ENCODE results near the gene TREML1.

Gene TREML1

DNA sequence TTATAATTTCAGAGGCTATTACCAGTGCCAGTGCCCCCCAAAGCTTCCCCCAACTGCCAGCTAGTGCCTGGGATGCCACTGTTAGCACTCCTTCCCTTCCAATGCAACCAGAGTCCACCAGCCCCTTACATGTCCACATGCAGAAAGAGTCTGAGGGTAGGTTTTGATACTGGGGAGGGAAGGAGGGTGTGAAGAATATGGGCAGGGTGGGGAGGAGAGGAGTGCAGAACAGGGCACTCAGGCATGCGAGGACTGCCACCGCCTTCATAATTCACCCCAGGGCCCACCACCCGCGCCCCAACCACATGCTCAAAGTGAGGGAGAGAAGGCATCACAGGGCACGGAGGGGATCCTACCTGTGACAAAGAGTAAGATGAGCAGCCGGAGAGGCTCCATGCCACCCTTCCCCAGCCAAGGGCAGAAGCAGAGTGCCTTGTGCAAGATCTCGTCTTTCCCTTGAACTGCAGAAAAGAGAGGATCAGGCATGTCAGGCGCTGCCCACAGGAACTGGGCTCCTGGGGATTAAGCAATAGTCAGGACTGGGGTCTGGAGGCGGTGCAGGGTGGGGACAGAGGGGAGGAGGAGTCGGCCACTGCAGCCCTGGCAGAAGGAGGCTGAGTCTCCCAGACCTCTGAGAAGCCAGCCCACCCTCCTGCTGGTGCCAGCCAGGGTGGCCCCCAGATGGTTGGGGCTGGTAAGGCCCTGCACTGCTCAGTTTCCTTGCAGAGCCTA lies 8.7 kb upstream of the TREML1 start, which contains the start of gene TREM2:
Gene TREM2, minus strand, starts transcription at position 430 of the 732 bp plus-strand sequence. Its CDS starts 34 bp downstream, at position 396.
- no peaks in the 10 kb centered on the region for H3K9me3 ChIP-seq (ENCODE audit: control insufficient read depth, low read length)
- H3K4me1 ChIP-seq (ENCODE audit: control insufficient read depth, insufficient read depth, low read length) = no peaks in the 10 kb centered on the region
- 85 to 87% methylated on average over 10 of the region's 10 CpGs for WGBS, 2 experiments
- H3K27ac ChIP-seq (ENCODE audit: insufficient read depth, low read depth, low read length, poor library complexity, severe bottlenecking) = no peak within 1 kb of the TSS
- H3K36me3 ChIP-seq (ENCODE audit: control insufficient read depth, insufficient read depth, low read length) = no peaks in the 10 kb centered on the region
- no peaks in the 10 kb centered on the region for H3K27me3 ChIP-seq (ENCODE audit: control insufficient read depth, insufficient read depth, low read length, poor library complexity, severe bottlenecking)
- no peak within 1 kb of the TSS for H3K4me3 ChIP-seq (ENCODE audit: insufficient read depth, low read depth, low read length)

DNA sequence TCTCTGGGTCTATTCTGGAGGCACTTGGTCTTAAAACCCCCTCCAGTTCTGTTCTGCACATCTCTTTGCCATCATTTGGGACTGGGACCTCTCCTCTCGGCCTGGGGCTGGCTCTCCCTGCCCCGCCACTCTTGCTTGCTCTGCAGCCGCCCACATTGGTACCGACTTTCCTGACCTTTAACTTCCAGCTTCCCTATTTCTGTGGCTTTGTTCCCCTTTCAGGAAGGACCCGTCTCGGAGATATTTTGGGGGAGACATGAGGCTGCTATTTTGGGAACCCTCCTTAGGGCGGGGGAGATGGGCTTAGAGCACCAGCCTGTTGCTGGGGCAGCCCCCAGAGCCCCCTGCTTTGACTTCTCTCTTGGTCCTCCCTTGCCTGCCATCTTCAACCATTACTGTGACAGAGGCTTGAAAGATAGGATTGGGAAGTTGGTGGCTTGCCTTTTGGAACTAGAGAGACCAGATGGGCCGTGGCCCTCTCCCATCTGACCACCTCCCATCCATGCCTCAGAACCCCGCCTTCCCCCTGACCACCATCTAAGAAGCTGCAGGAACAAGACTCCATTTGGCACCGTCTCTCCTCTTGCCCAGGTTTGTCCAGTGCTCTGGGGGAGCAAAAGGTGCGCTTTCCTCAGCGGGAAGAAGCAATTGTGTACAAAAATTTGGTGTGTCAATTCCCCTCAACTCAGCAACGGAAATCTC lies 7.9 kb upstream of the TREML1 start:
- no peak overlapping the region for H3K27ac ChIP-seq (ENCODE audit: insufficient read depth, low read depth, low read length, poor library complexity, severe bottlenecking)
- no peaks in the 10 kb centered on the region for H3K9me3 ChIP-seq (ENCODE audit: control insufficient read depth, low read length)
- 92 to 94% methylated on average over 13 of the region's 13 CpGs for WGBS, 2 experiments
- H3K4me3 ChIP-seq (ENCODE audit: insufficient read depth, low read depth, low read length) = no peak overlapping the region
- H3K27me3 ChIP-seq (ENCODE audit: control insufficient read depth, insufficient read depth, low read length, poor library complexity, severe bottlenecking) = no peaks in the 10 kb centered on the region
- no peaks in the 10 kb centered on the region for H3K4me1 ChIP-seq (ENCODE audit: control insufficient read depth, insufficient read depth, low read length)
- H3K36me3 ChIP-seq (ENCODE audit: control insufficient read depth, insufficient read depth, low read length) = no peaks in the 10 kb centered on the region

DNA sequence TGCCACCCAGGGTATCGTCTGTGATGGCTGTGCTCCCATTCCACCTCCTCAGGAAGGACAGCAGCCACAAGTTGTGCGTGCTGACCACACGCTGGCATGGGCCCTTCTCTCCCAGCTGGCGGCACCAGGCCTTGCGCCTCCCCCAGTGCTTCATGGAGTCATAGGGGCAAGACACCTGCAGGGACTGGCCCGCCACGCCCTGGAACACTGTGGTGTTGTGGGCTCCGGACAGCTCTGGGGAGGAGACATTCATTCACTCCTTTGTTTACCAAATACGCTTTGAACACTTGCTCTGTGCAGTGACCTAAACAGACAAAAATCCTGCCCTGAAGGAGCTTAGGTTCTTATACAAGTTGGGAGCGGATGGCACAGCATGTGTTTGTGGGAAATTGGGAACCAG lies 7.2 kb upstream of the TREML1 start:
- no peaks in the 10 kb centered on the region for H3K36me3 ChIP-seq (ENCODE audit: control insufficient read depth, insufficient read depth, low read length)
- WGBS, 2 experiments = 91 to 94% methylated on average over 10 of the region's 10 CpGs
- no peaks in the 10 kb centered on the region for H3K4me1 ChIP-seq (ENCODE audit: control insufficient read depth, insufficient read depth, low read length)
- no peaks in the 10 kb centered on the region for H3K9me3 ChIP-seq (ENCODE audit: control insufficient read depth, low read length)
- H3K4me3 ChIP-seq (ENCODE audit: insufficient read depth, low read depth, low read length) = no peak overlapping the region
- no peak overlapping the region for H3K27ac ChIP-seq (ENCODE audit: insufficient read depth, low read depth, low read length, poor library complexity, severe bottlenecking)
- H3K27me3 ChIP-seq (ENCODE audit: control insufficient read depth, insufficient read depth, low read length, poor library complexity, severe bottlenecking) = no peaks in the 10 kb centered on the region

DNA sequence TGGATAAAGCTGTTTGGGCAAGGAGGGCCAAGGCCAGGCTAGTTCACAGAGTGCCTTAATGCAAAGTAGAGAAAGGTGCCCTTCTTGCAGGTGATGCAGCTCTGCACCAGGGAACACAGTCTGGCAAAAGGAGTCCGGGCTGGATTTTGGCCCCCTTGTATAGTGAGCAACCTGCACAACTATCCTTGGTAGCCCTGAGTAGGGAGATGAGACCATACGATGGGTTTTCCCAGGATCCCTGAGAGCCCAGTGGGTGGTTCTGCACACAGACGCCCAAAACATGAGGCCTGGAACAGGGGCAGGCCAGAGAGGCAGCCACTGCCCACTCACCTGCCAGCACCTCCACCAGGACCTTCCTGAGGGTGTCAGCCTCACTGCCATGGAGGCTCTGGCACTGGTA lies 6.8 kb upstream of the TREML1 start:
- no peaks in the 10 kb centered on the region for H3K27me3 ChIP-seq (ENCODE audit: control insufficient read depth, insufficient read depth, low read length, poor library complexity, severe bottlenecking)
- WGBS, 2 experiments = 81 to 90% methylated on average over 3 of the region's 3 CpGs

DNA sequence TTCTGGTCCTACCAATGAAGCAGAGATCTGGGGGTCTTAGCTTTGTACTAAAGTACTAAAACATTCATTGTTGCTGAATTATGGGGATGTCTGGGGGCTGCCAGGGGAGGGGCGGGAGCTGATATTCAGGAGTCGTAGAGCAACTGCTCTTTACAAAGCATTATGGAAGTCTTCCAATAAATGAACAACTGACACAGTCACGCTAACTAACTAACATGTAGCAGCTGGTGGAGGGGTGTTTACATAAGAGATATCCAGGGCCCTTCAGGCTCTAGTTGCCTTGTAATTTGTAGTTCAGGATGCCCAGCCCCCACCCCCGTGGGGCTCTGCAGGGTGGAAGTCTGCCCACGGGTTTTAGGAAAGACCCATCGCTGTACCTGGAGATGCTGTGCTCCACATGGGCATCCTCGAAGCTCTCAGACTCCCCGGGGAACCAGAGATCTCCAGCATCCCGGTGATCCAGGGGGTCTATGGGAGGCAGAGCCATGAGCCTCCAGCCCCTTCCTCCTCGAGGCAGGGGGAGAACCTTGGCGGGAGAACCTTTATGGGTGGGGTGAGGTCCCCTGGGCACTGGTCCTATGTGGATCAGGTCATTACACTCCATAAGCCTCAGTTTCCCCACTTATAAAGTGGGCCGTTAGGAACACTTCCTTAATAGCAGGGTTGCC lies 5.4 kb upstream of the TREML1 start:
- H3K9me3 ChIP-seq (ENCODE audit: control insufficient read depth, low read length) = no peaks in the 10 kb centered on the region
- 94 to 96% methylated on average over 12 of the region's 12 CpGs for WGBS, 2 experiments
- H3K27ac ChIP-seq (ENCODE audit: insufficient read depth, low read depth, low read length, poor library complexity, severe bottlenecking) = no peak overlapping the region
- H3K27me3 ChIP-seq (ENCODE audit: control insufficient read depth, insufficient read depth, low read length, poor library complexity, severe bottlenecking) = no peaks in the 10 kb centered on the region
- H3K4me1 ChIP-seq (ENCODE audit: control insufficient read depth, insufficient read depth, low read length) = no peaks in the 10 kb centered on the region
- H3K36me3 ChIP-seq (ENCODE audit: control insufficient read depth, insufficient read depth, low read length) = no peaks in the 10 kb centered on the region
- no peak overlapping the region for H3K4me3 ChIP-seq (ENCODE audit: insufficient read depth, low read depth, low read length)

More for the DNA sequence above, 6.8 kb upstream of the TREML1 start:
- no peaks in the 10 kb centered on the region for H3K36me3 ChIP-seq (ENCODE audit: control insufficient read depth, insufficient read depth, low read length)
- no peak overlapping the region for H3K4me3 ChIP-seq (ENCODE audit: insufficient read depth, low read depth, low read length)
- H3K27ac ChIP-seq (ENCODE audit: insufficient read depth, low read depth, low read length, poor library complexity, severe bottlenecking) = no peak overlapping the region
- no peaks in the 10 kb centered on the region for H3K9me3 ChIP-seq (ENCODE audit: control insufficient read depth, low read length)
- no peaks in the 10 kb centered on the region for H3K4me1 ChIP-seq (ENCODE audit: control insufficient read depth, insufficient read depth, low read length)

DNA sequence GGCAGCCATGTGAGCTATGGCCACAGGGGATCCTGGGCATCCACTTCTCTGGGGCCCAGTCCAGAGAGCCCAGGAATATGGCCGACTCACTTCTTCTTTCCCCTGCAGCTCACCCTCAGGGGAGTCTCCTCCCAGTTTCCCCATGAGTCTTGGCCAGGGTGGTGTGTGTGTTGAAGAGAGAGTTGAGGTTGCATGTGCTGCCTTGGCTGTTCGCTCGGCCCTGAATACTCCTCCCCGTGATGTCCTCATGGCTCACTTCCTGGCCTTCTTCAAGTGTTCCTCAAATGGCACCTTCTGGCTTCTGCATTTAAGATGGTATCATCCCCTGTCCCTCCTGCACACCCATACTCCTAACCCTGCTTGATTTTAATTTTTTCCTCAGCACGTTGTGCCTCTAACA lies 3.2 kb upstream of the TREML1 start:
- no peak overlapping the region for H3K4me3 ChIP-seq (ENCODE audit: insufficient read depth, low read depth, low read length)
- no peak overlapping the region for H3K27ac ChIP-seq (ENCODE audit: insufficient read depth, low read depth, low read length, poor library complexity, severe bottlenecking)
- no peaks in the 10 kb centered on the region for H3K36me3 ChIP-seq (ENCODE audit: control insufficient read depth, insufficient read depth, low read length)
- 91% methylated on average over 5 of the region's 5 CpGs for WGBS, 2 experiments
- no peaks in the 10 kb centered on the region for H3K4me1 ChIP-seq (ENCODE audit: control insufficient read depth, insufficient read depth, low read length)
- H3K9me3 ChIP-seq (ENCODE audit: control insufficient read depth, low read length) = no peaks in the 10 kb centered on the region
- H3K27me3 ChIP-seq (ENCODE audit: control insufficient read depth, insufficient read depth, low read length, poor library complexity, severe bottlenecking) = no peaks in the 10 kb centered on the region

DNA sequence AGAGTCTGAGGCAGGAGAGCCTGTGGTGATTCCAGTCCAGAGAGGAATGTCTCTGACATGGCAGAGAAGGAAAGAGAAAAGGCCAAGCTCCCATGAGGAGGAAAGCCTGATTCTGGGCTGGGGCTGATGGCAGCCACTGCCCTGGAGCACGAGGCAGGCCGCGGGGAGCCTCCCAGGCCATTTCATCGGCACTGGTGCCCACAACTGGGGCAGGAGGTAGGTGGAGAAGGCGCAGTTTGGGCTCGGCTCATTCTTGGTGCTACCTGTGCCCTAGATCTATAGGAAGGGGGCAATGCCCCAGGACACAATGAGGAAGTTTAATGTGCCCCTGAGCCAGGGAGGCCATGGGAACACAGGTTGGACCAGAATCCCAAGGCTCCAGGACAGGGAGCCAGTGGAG lies 2.6 kb upstream of the TREML1 start:
- no peaks in the 10 kb centered on the region for H3K36me3 ChIP-seq (ENCODE audit: control insufficient read depth, insufficient read depth, low read length)
- no peaks in the 10 kb centered on the region for H3K4me1 ChIP-seq (ENCODE audit: control insufficient read depth, insufficient read depth, low read length)
- no peak overlapping the region for H3K27ac ChIP-seq (ENCODE audit: insufficient read depth, low read depth, low read length, poor library complexity, severe bottlenecking)
- H3K9me3 ChIP-seq (ENCODE audit: control insufficient read depth, low read length) = no peaks in the 10 kb centered on the region
- H3K4me3 ChIP-seq (ENCODE audit: insufficient read depth, low read depth, low read length) = no peak overlapping the region
- H3K27me3 ChIP-seq (ENCODE audit: control insufficient read depth, insufficient read depth, low read length, poor library complexity, severe bottlenecking) = no peaks in the 10 kb centered on the region
- WGBS, 2 experiments = 95 to 97% methylated on average over 6 of the region's 6 CpGs

DNA sequence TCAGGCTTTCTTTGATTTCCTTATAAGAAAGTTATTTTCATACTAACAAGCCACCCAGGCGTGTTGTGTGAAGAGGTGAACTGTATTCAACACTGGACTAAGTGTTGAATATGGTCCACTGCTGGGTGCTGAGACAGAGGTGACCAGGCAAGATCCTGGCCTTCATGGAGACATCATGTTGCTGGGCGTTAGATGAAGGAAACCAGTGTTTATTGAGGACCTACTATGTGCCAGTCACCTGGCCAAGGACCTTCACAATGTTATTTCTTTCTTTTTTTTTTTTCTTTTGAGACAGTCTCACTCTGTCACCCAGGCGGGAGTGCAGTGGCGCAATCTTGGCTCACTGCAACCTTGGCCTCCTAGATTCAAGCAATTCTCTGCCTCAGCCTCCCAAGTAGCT lies 1.9 kb upstream of the TREML1 start:
- no peaks in the 10 kb centered on the region for H3K4me1 ChIP-seq (ENCODE audit: control insufficient read depth, insufficient read depth, low read length)
- H3K4me3 ChIP-seq (ENCODE audit: insufficient read depth, low read depth, low read length) = no peak overlapping the region
- H3K9me3 ChIP-seq (ENCODE audit: control insufficient read depth, low read length) = no peaks in the 10 kb centered on the region

DNA sequence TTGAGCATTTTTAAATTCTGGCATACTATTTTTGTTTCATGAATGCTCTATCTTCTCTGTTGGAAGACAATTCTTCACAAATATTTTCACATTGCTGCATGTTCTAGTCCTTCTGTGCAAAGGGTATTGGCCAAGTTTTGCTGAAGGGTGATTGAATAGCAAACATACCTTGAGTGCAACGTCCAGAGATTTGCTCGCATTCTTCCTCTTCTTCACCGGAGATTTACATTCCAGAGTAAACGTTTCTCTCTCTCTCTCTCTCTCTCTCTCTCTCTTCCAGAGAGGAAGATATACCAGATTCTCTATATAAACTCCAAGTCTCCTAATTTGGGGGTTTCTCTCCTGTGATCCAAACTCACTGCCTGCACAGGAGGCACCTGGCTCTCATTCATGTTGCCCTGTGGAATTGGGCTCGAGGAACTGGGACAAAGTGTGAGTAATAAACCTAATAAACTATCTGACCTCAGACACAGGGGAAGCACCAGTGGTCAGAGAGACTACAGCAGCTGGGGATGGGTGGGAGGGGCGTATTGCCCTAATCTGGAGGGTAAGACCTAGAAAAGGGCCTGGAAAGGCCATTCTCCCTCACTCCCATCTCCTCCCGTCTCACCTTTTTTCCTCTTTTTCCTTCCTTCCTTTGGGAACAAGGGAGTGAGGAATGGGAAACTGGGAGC lies 1.1 kb upstream of the TREML1 start:
- WGBS, 2 experiments = 78 to 81% methylated on average over 6 of the region's 7 CpGs
- no peaks in the 10 kb centered on the region for H3K36me3 ChIP-seq (ENCODE audit: control insufficient read depth, insufficient read depth, low read length)
- no peaks in the 10 kb centered on the region for H3K9me3 ChIP-seq (ENCODE audit: control insufficient read depth, low read length)
- no peaks in the 10 kb centered on the region for H3K27me3 ChIP-seq (ENCODE audit: control insufficient read depth, insufficient read depth, low read length, poor library complexity, severe bottlenecking)
- H3K4me1 ChIP-seq (ENCODE audit: control insufficient read depth, insufficient read depth, low read length) = no peaks in the 10 kb centered on the region
- H3K27ac ChIP-seq (ENCODE audit: insufficient read depth, low read depth, low read length, poor library complexity, severe bottlenecking) = no peak overlapping the region
- H3K4me3 ChIP-seq (ENCODE audit: insufficient read depth, low read depth, low read length) = no peak overlapping the region

More for the DNA sequence above, 1.9 kb upstream of the TREML1 start:
- Histone ChIP-seq H3K36me3 (ENCODE audit: control insufficient read depth, insufficient read depth, low read length) (no peaks in the 10 kb centered on the region), H3K27ac (ENCODE audit: insufficient read depth, low read depth, low read length, poor library complexity, severe bottlenecking) (no peak overlapping the region), H3K27me3 (ENCODE audit: control insufficient read depth, insufficient read depth, low read length, poor library complexity, severe bottlenecking) (no peaks in the 10 kb centered on the region)
- WGBS, 2 experiments = 91% methylated on average over 4 of the region's 4 CpGs

DNA sequence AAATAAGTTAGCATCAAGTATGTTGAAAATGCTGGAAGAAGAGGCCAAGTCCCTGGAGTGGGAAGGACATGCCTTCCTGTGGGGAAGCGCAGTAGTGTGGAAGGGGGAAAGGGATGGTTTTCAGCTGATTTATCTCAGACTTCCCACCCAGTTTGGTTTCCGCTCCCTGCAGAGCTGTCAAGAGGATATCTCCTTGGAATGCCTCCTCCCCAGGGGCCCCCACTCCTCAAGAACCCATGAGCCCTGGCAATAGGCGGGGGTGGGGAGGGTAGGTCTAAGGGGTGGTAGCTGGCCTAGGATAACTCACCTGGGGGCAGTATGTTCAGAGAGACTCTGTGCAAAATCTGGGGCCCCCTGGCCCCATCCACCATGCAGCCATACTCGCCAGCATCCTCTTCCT lies 696 bp downstream of the TREML1 start:
- no peaks in the 10 kb centered on the region for H3K36me3 ChIP-seq (ENCODE audit: control insufficient read depth, insufficient read depth, low read length)
- no peak overlapping the region for H3K4me3 ChIP-seq (ENCODE audit: insufficient read depth, low read depth, low read length)
- no peaks in the 10 kb centered on the region for H3K9me3 ChIP-seq (ENCODE audit: control insufficient read depth, low read length)
- WGBS, 2 experiments = 86 to 91% methylated on average over 4 of the region's 4 CpGs
- no peaks in the 10 kb centered on the region for H3K27me3 ChIP-seq (ENCODE audit: control insufficient read depth, insufficient read depth, low read length, poor library complexity, severe bottlenecking)
- H3K4me1 ChIP-seq (ENCODE audit: control insufficient read depth, insufficient read depth, low read length) = no peaks in the 10 kb centered on the region
- H3K27ac ChIP-seq (ENCODE audit: insufficient read depth, low read depth, low read length, poor library complexity, severe bottlenecking) = no peak overlapping the region
